GM12878 (cell line): Measurements from ENCODE around the gene CDH15. TPM values are rescaled to one million over a fixed set of nuclear protein-coding genes. Genes with fewer than 3 reads are reported as not detected.

ENCODE experiments used
- ATAC-seq: fragments of 200-7000 bp; cut with Tn5 transposase; 3 replicates; pipeline ENCODE4 v1.9.1; 2020; ENCODE audit warnings: mild to moderate bottlenecking, moderate library complexity
- BruUV-seq: library from RNA; stranded (reverse); fragments of 400-500 nt; replicated peaks from 2 replicates; lab custom pipeline; 2021; lab: Mats Ljungman, UMichigan
- CTCF ChIA-PET: fragments of 300-600 bp; sonication (Branson Sonifier 250); formaldehyde crosslinking; extraction: SDS; loops from one replicate; lab custom pipeline; 2021; ENCODE audit warnings: inconsistent platforms; lab: Yijun Ruan, JAX
- POLR2A ChIA-PET: fragments of 350-600 bp; formaldehyde crosslinking; extraction: SDS; loops from one replicate; lab custom pipeline; 2021; ENCODE audit warnings: inconsistent platforms; lab: Charles Lee
- RAD21 ChIA-PET: fragments of 300-600 bp; sonication (Branson Sonifier 250); formaldehyde crosslinking; loops from one replicate; lab custom pipeline; 2023; ENCODE audit warnings: antibody characterized with exemption; ENCODE audit not compliant: unreplicated experiment; lab: Charles Lee
- SMC1A ChIA-PET: fragments of 300-600 bp; sonication (Branson Sonifier 250); formaldehyde crosslinking; loops from one replicate; lab custom pipeline; 2023; ENCODE audit not compliant: unreplicated experiment, uncharacterized antibody; lab: Charles Lee
- DNase-seq: peaks from one replicate; pipeline ENCODE4 v3.0.0-alpha.2; 2011; ENCODE audit warnings: low read depth, low spot score
- FAIRE-seq: peaks from 3 replicates; lab custom pipeline; 2011; peaks lifted over from hg19 to GRCh38; lab: Jason Lieb, UNC
- H2AFZ ChIP-seq: 2 replicates; pipeline ENCODE4 v1.6.0; 2011; ENCODE audit warnings: low read depth, low read length, control low read depth; ENCODE audit not compliant: control insufficient read depth
- H3K27ac ChIP-seq: 2 replicates; pipeline ENCODE4 v1.5.1; 2011; ENCODE audit warnings: control low read depth; ENCODE audit not compliant: control insufficient read depth, insufficient read depth
- H3K27me3 ChIP-seq, 2 experiments: replicated peaks in 1 of 2; 2 replicates each; pipeline versions ENCODE4 v1.6.0 to v1.6.1; 2011; ENCODE audit warnings: low read length in 1 of 2; ENCODE audit not compliant: control insufficient read depth in 2 of 2, insufficient read depth in 2 of 2
- H3K36me3 ChIP-seq, 2 experiments: 2 replicates each; pipeline ENCODE4 v1.5.1; 2011; ENCODE audit warnings: low read length in 1 of 2; ENCODE audit not compliant: control insufficient read depth in 2 of 2, insufficient read depth in 2 of 2
- H3K4me1 ChIP-seq: 2 replicates; pipeline ENCODE4 v1.6.1; 2011; ENCODE audit warnings: mild to moderate bottlenecking, low read length, moderate library complexity, mixed read lengths; ENCODE audit not compliant: control insufficient read depth, insufficient read depth
- H3K4me2 ChIP-seq: 2 replicates; pipeline ENCODE4 v1.6.0; 2011; ENCODE audit warnings: control low read depth; ENCODE audit not compliant: control insufficient read depth, insufficient read depth
- H3K4me3 ChIP-seq: fragments of 200-600 bp; sonication (generic); 2 replicates; pipeline ENCODE4 v1.5.1; 2016
- H3K79me2 ChIP-seq: 2 replicates; pipeline ENCODE4 v1.6.0; 2011; ENCODE audit warnings: low read length; ENCODE audit not compliant: control insufficient read depth, insufficient read depth
- H3K9ac ChIP-seq: 2 replicates; pipeline ENCODE4 v1.8.0; 2011; ENCODE audit warnings: low read length, control low read depth, mixed read lengths; ENCODE audit not compliant: control insufficient read depth, insufficient read depth
- H3K9me3 ChIP-seq: replicated peaks from 3 replicates; pipeline ENCODE4 v1.5.1; 2011; ENCODE audit warnings: mild to moderate bottlenecking, low read length; ENCODE audit not compliant: control insufficient read depth, insufficient read depth
- H4K20me1 ChIP-seq: 2 replicates; pipeline ENCODE4 v1.6.0; 2011; ENCODE audit not compliant: control insufficient read depth, insufficient read depth
- BACH1 ChIP-seq: fragments of 450-650 bp; IDR thresholded peaks from 2 replicates; pipeline ENCODE4 v1.6.1; 2017; ENCODE audit warnings: mild to moderate bottlenecking, borderline replicate concordance
- BCL11A ChIP-seq: IDR thresholded peaks from 2 replicates; pipeline ENCODE4 v1.6.1; 2011; ENCODE audit warnings: low read depth, low read length
- CREB1 ChIP-seq: IDR thresholded peaks from 2 replicates; pipeline ENCODE4 v1.6.1; 2012; ENCODE audit warnings: low read depth, mild to moderate bottlenecking, inconsistent platforms
- NR2C2 ChIP-seq: IDR thresholded peaks from 2 replicates; pipeline ENCODE4 v1.6.1; 2011; ENCODE audit warnings: borderline replicate concordance, low read depth; ENCODE audit not compliant: control insufficient read depth, insufficient read length
- RB1 ChIP-seq: fragments of 450-650 bp; formaldehyde crosslinking; IDR thresholded peaks from 2 replicates; pipeline ENCODE4 v1.6.1; 2017; ENCODE audit warnings: mild to moderate bottlenecking, borderline replicate concordance
- RBBP5 ChIP-seq: fragments of 200-600 bp; sonication (generic); conservative IDR thresholded peaks from 2 replicates; pipeline ENCODE4 v1.6.1; 2016
- SMAD1 ChIP-seq: fragments of 450-650 bp; IDR thresholded peaks from 2 replicates; pipeline ENCODE4 v1.6.1; 2018; ENCODE audit warnings: mild to moderate bottlenecking, low read depth; ENCODE audit not compliant: partially characterized antibody
- SPI1 ChIP-seq: IDR thresholded peaks from 2 replicates; pipeline ENCODE4 v1.6.1; 2011; ENCODE audit warnings: low read depth, mild to moderate bottlenecking, low read length, moderate library complexity, borderline replicate concordance; ENCODE audit not compliant: insufficient read depth
- SUZ12 ChIP-seq: fragments of 200-600 bp; sonication (generic); IDR thresholded peaks from one replicate; pipeline ENCODE4 v1.6.1; 2018; ENCODE audit warnings: antibody characterized with exemption, mild to moderate bottlenecking; ENCODE audit not compliant: unreplicated experiment
- WRNIP1 ChIP-seq: IDR thresholded peaks from 2 replicates; pipeline ENCODE4 v1.6.1; 2011; ENCODE audit warnings: low read depth, low read length, improper control_type of control experiment, borderline replicate concordance
- ZNF24 ChIP-seq: fragments of 450-650 bp; IDR thresholded peaks from 2 replicates; pipeline ENCODE4 v1.6.1; 2017; ENCODE audit warnings: antibody characterized with exemption, mild to moderate bottlenecking
- ZSCAN29 ChIP-seq: fragments of 450-650 bp; IDR thresholded peaks from 2 replicates; pipeline ENCODE4 v1.6.1; 2017; ENCODE audit warnings: mild to moderate bottlenecking, moderate library complexity
- WGBS: methylation state at CpG from one replicate; pipeline ENCODE4 v1.1.6; 2016; ENCODE audit warnings: low lambda C conversion rate; ENCODE audit not compliant: insufficient replicate concordance, insufficient coverage; ENCODE audit errors: missing lambda C conversion rate; 5-methylcytosine and 5-hydroxymethylcytosine counted together
- in situ Hi-C: fragments of 300-500 bp; cut with MboI; formaldehyde crosslinking; loops from 9 replicates; pipeline ENCODE4 v1.14.3; 2018; ENCODE audit warnings: mixed read lengths
- intact Hi-C: fragments of 100-400 bp; cut with micrococcal nuclease; formaldehyde crosslinking; loops from one replicate; pipeline ENCODE4 v1.14.2; 2022; ENCODE audit not compliant: unreplicated experiment
- polyA plus RNA-seq, 11 experiments: library from polyadenylated mRNA; depleted of rRNA in 4 of 11; unstranded in 6 of 11; stranded (reverse) in 5 of 11; fragments of >200 nt; fragmentation: Nextera tagmentation in 4 of 11; fragmentation: Illumina TruSeq in 1 of 11; extraction: Ambion mirVana in 4 of 11; extraction: Trizol in 1 of 11; gene quantifications; 1 replicate in 1 of 11; 2 replicates in 10 of 11; pipeline versions ENCODE4 v1.2.1 to v1.2.3, GENCODE V29; 2011 to 2016; ENCODE audit warnings: inconsistent platforms in 2 of 11, missing spikeins in 2 of 11, low read depth in 1 of 11
- total RNA-seq, 4 experiments: library from RNA; depleted of rRNA in 3 of 4; stranded (reverse); fragments of >200 nt in 3 of 4; fragmentation: Illumina TruSeq in 1 of 4; extraction: Trizol in 1 of 4; gene quantifications; 2 replicates each; pipeline versions ENCODE4 v1.2.1 to v1.2.3, GENCODE V29; 2013 to 2021

The CDH15 gene
- total and polyA plus RNA-seq, 10 of the 15 experiments (the other 5 are each of a cell fraction or from before 2014, with no cell fraction given): 0.02 to 0.06 TPM; not detected in 8

DNA sequence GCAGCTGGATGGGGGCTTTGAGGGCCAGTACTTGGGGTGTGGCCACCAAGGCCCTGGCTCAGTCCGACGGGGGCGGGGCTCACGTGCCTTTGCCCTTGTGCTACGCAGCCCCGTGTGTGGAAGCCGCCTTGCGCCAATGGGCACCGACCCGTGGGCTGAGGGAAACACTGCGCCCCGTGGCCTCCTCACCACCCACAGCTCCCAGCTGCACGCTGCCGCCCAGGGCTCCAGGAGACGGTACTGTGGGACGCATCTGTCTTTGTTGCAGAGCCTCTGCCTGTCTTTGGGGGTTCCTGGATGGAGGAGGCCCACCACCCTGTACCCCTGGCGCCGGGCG is 7.6 kb downstream of the CDH15 start:
- no peaks in the 10 kb centered on the region for H3K36me3 ChIP-seq
- intact Hi-C loops (no loop called here), in situ Hi-C loops (no loop called here)
- no peak overlapping the region for H3K4me3 ChIP-seq
- H3K9me3 ChIP-seq: no peaks in the 10 kb centered on the region
- ChIA-PET POLR2A (no interaction called here), SMC1A (no interaction called here), CTCF (interaction anchor here (0.6 kb wide), 1 partner anchor 19 kb away, joined by 3 read pairs; no protein-coding TSS in a partner anchor), RAD21 (no interaction called here)
- H4K20me1 ChIP-seq: no peaks in the 10 kb centered on the region
- 48% methylated on average over 14 of the region's 19 CpGs for WGBS
- no peak overlapping the region for H2AFZ ChIP-seq
- no peaks in the 10 kb centered on the region; a peak in 1 of 4 replicates for H3K27me3 ChIP-seq
- H3K4me1 ChIP-seq: no peaks in the 10 kb centered on the region
- no peak for FAIRE-seq
- no peak overlapping the region for H3K4me2 ChIP-seq
- no peaks in the 10 kb centered on the region for H3K79me2 ChIP-seq
- no peak overlapping the region for H3K9ac ChIP-seq
- no peak overlapping the region for H3K27ac ChIP-seq
- no peak for DNase-seq
- TF ChIP-seq RB1: no peak
- TF ChIP-seq SMAD1: no peak
- TF ChIP-seq SPI1: no peak
- no peak for TF ChIP-seq WRNIP1
- TF ChIP-seq ZSCAN29: no peak
- ATAC-seq: no peak
- no TSS peak for BruUV-seq

DNA sequence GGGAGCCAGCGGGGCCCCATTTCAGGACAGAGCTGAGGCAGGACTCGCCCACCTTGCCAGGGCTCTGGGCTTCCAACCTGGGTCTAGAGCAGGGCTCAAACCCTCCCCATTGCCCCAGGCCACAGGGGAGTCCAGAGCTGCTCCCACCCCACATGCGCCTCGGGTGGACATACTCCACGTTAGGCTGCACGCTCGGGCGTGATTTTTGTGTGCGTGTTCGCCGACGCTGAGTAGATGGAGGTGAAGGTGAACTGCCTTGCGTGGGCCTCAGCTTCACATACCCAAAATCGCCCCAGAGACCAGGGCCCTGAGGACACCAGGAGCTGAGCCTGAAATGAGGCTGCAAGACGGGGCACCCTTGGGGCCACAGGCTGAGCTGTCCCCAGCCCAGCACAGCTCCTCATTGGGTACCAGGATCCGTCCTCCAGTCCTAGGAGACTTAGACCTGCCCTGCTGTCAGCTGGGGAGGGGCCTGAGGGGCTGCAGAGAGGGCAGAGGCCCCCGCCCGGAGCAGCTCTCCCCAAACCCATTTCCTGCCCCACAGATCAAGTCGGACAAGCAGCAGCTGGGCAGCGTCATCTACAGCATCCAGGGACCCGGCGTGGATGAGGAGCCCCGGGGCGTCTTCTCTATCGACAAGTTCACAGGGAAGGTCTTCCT is 8.2 kb downstream of the CDH15 start:
- Histone ChIP-seq H3K27me3 (no peaks in the 10 kb centered on the region), H2AFZ (no peak overlapping the region), H3K79me2 (no peaks in the 10 kb centered on the region), H3K9ac (no peak overlapping the region), H3K4me3 (no peak overlapping the region), H4K20me1 (no peaks in the 10 kb centered on the region), H3K9me3 (no peaks in the 10 kb centered on the region), H3K4me1 (no peaks in the 10 kb centered on the region), H3K27ac (no peak overlapping the region), H3K4me2 (no peak overlapping the region)
- ChIA-PET RAD21 (no interaction called here), SMC1A (no interaction called here), POLR2A (interaction anchor here (0.6 kb wide), 1 partner anchor 647 kb away, joined by 4 read pairs; no protein-coding TSS in a partner anchor), CTCF (interaction anchor here (0.6 to 1.2 kb wide), 3 partner anchors 13 to 442 kb away, joined by 3 to 4 read pairs (median 4); no protein-coding TSS in a partner anchor)
- DNase-seq: no peak
- WGBS: 52% methylated on average over 19 of the region's 25 CpGs
- ATAC-seq: no peak
- no peak for FAIRE-seq
- no peak for TF ChIP-seq NR2C2
- no peak for TF ChIP-seq CREB1
- TF ChIP-seq ZNF24: no peak
- TF ChIP-seq RBBP5: no peak
- TF ChIP-seq BACH1: no peak
- TF ChIP-seq SUZ12: no peak
- TF ChIP-seq BCL11A: no peak
- TF ChIP-seq, all 136 proteins: peak for 0
- intact Hi-C loops: no loop called here
- H3K36me3 ChIP-seq: no peaks in the 10 kb centered on the region
- in situ Hi-C loops: no loop called here
- no TSS peak for BruUV-seq
